Measurements from ENCODE around the gene MICALL2.

DNA sequence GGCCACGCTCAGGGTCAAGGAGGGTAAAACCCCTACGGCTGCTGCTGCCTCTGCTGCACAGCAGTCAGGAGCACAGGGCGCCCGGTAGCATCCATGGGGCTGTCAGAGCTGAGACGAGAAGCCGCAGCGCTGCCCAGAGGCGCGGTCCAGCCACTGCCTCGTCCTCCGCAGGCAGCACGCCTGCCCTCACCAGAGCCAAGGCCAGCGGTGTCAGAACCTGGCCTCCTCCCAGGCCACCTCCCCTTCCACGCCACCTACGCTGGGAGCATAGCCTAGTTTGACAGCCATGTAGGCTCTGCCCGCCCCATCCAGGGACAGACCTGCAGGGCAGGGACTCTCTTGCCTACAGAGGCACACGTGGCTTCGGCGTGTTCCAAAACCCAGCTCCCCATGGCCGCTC lies 28.7 kb upstream of the MICALL2 start:
- TF ChIP-seq CTCF (IDR thresholded peaks at IDR 0.05) (no peak), POLR2A (IDR thresholded peaks at IDR 0.05; ENCODE audit: low read depth) (no peak), EP300 (IDR thresholded peaks at IDR 0.05) (no peak)
